SK-N-MC (cell line): ENCODE measurements around the gene MACROD2.

ENCODE experiments used
- EZH2 ChIP-seq: fragments of 200-600 bp; sonication (generic); IDR thresholded peaks from one replicate; pipeline ENCODE4 v1.6.1; 2017; ENCODE audit warnings: antibody characterized with exemption
- POLR2AphosphoS5 ChIP-seq: IDR thresholded peaks from 2 replicates; pipeline ENCODE4 v1.6.1; 2012; ENCODE audit warnings: mild to moderate bottlenecking, low read depth, low read length, borderline replicate concordance

DNA sequence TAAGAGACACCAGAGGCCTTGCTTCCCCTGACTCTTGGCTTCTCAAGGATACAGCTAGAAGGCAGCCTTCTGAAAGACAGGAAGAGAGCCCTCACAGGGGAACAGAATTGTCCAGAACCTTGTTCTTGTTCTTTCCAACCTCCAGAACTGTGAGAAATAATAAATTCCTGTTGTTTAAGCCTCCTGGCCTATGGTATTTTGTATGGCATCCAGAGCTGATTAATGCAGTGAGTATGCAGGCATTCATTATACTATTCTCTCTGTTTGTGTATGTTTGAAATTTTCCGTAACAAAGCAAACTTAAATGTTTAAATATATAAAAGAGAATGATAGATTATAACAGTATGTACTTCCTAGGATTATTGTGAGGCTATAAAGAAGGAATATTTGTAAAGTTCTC lies 1245.5 kb downstream of the MACROD2 start:
- TF ChIP-seq POLR2AphosphoS5 = no peak
- TF ChIP-seq EZH2 = no peak
